HK-2 (cell line): ENCODE data around the gene GREB1L.

ENCODE experiments used
- DNase-seq: peaks from one replicate; pipeline ENCODE4 v3.0.0-alpha.2; 2018; ENCODE audit not compliant: unreplicated experiment

GREB1L gene

DNA sequence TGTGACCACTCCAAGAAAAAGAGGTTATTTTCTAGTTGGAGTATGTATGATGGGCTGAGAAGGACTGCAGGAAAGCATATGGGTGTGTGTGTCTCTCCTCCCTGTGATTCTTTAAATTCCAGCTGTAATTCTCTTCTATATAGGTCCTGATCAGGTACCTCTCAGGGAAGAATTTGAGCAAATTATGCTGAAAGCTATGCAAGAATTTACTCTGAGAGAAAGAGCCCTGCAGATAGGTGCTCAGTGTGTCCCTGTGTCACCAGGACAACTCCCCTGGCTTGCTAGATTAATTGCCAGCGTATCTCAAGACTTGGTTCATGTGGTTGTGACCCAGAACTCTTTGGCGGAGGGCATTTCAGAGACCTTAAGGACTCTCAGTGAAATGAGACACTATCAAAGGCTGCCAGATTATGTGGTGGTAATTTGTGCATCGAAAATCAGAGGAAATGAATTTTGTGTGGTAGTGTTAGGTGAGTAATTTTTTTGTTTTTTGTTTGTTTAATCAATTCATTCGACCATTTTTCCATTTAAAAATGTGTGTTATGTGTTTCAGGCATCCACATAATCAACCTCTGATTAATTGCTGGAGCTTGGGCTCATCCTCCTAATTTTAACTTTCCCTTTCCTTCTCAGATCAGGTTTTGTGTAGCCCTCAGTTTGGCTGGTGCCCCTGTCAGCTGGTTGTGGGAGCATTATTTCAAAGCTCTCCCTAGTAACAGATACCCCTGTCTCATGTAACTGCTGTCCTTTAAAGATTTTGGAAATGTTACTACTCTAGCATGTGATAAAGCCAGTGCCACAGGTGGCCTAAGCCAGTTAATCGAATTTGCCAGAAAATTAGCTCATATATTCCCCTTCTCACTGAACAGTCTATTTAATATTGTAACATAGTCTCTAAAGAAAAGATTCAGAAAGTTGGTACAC is 207.6 kb downstream of the GREB1L start:
- no peak for DNase-seq

DNA sequence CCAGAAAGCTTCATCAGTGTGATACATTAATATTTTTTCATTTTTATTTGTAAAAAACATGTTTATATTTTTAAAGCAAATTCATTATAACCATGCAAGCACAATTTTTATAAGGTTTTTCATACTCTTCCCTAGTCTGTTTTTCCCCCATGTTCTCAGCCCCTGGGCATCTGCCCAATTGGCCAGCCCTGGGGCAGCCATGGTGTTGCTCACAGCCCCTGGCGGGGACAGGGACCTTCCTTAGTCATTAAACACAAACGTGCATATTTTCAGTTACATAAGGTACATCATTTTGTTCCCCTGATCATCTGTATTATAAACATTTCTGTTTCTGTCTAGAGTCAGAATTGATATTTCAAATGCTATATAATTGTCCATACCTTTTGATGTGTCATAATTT is 208.5 kb downstream of the GREB1L start:
- DNase-seq, result no peak

DNA sequence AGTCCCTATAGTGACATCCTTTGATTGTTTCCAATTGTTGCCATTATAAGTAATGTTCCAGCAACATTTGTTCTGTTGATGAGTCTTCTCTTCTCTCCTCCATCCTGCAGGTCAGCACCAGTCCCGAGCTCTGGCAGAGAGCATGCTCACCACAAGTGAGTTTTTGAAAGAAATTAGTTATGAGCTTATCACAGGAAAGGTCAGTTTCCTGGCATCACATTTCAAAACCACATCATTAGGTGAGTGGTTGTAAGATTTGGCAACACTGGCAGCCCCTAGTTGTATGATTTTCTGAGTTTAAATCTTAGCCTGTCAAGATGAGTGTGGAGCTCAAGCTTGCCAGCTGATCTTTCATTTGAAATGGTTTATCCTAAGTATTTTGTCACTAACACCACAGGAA is 208.9 kb downstream of the GREB1L start:
- no peak for DNase-seq

- DNase-seq, result no peak
Observed at GRCh38 chr18:21451851-21452250, 209.8 kb downstream of the GREB1L start.

DNA sequence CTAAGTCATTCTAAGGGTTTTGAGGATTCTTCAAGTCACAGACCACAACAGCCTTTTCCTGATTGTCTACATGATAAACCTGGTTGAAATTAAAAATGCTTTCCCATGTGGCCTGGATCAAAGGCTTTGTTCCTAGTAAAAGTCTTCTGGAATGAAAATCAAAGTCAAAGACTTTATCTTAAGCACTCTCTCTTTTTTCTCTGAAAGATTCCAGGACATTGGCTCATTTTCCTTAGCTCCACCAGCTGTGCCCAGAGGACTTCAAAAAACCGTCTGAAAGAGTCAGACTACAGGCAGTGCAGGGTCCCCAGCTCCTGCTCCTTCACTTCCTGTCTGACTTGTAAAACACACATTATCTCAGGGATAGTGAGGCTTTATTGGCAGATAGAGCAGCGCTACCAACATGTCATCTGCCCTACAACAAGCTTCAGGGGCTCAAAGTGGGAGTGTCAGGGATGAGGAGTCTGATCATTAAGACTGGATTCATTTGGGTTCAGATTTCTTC is 210.3 kb downstream of the GREB1L start:
- DNase-seq, result no peak

DNA sequence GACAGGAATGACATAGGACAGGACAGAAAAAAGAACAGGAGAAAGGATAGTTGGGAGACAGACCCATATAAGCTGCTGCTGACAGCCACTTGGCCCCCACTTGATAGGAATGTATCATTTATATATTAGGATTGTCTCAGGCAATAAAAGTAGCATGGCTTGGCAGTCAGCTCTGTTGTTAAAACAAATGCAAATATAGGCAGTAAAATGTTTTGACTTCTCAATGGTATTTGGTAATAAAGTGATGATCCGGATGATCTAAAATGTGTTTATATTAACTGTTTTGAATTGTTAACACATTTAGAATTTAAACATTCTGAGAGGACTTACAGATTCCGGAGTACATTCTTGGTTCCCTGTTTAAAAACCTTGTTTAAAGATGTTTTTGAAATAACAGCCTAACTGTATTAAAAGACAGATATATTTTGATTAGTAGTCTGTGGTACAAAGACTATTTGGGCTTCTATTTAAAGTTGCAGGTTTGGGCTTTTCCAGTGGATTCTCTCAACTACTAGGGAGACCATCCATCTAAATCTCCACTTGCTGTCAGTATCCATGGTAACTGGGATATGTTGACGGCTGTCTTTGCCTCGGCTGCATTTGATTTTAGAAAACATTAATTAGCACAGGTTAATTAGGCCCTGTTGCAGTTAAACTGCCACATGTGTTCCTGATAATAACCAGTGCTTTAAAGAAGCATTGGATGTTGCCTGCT is 210.9 kb downstream of the GREB1L start:
- DNase-seq, result no peak

GRCh38 chr18:21453511-21453901 is 211.5 kb downstream of the GREB1L start:
- DNase-seq, result peak; percentile 12

DNA sequence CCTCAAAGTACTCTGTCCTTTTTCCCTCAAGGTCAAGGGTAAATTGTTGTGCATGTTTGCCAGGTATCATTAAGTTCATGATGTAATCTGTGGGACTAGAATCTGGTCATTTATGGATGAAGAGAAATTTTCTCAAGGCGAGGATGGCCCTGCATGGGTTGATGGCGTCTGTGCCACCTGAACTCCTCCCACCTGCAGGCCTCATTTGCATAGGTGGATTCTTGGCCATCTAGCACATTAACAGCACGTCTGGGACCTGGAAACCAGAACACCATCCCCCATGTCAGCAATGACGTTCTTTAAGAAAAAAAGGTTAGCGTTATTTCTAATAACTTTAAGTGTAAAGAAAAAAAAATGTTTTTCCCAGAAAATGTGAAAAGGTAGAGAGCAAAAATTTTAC is 212.7 kb downstream of the GREB1L start:
- no peak for DNase-seq

GRCh38 chr18:21456428-21457178 is 214.6 kb downstream of the GREB1L start:
- DNase-seq, result no peak

DNA sequence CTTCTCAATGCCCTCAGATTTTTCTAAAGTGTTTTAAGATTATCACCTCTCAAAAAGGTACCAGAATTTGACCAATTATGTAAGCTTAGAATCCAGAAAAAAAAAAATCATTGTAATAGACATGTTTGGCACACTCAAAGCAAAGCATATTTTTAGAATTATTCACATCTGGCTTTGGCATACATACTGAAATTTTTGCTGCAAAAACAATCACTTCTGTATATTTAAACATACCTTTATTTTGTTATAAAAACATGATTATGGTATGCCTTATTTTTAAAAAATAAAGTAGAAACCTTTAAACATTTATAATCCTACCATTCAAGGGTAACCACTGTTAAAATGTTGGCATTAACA is 215.1 kb downstream of the GREB1L start:
- DNase-seq, result no peak

DNA sequence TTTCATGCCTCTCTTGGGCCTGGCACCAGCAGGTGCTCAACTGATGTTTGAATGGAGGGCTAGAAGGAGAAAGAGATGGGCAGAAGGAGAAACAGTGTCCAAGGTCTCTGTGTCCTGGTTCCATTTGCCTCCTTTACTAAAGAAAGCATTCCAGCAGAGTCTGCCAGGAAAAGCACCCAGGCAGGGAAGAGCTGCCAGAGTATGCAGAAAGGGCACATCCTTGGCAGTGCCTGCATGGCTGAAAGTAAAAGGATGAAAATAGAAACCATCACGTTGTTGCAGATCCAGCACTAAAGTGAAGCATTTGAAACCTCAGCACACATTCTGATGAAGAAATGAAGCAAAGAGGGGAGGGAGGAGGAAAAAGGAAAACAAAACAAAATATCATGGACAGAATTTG is 216.3 kb downstream of the GREB1L start:
- DNase-seq, result no peak

DNA sequence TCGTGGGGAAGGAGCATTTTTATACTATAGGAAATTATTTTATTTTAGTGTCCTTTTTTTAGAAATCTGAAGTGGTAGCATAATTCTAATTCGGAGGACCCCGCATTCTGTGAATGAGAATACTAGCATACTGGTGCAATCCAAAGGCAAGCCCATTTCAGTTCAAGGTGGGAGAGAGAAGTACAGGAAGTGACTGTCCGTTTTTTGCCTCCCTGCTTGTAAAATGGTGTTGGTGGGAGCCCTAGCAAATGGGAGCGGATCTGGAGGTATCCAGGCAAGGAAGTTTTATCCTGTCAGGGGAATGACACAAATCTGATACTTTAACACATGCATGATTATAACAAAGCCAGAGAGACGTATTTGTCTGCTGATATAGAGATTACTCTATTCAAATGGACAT is 216.8 kb downstream of the GREB1L start:
- DNase-seq, result no peak

- DNase-seq, result no peak
Observed at GRCh38 chr18:21459706-21460286, 217.8 kb downstream of the GREB1L start.

DNA sequence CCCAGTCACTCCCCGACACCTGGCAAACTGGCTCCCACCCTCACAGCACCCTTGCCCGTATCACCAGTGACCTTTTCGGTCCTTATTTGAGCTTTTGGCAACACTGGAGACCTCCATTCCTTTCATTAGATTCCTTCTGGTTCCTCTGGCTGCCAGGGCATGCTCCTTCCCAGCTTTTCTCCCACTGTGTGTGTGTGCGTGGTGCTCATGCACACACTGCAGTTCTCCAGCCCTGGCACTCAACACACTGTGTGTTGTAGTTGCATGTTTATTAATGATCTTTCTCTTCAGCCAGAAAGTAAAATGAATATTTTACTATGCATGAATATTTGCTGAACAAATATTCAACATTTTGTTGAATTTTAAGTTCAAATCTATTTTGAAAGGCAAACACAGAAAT is 219.4 kb downstream of the GREB1L start:
- no peak for DNase-seq

DNA sequence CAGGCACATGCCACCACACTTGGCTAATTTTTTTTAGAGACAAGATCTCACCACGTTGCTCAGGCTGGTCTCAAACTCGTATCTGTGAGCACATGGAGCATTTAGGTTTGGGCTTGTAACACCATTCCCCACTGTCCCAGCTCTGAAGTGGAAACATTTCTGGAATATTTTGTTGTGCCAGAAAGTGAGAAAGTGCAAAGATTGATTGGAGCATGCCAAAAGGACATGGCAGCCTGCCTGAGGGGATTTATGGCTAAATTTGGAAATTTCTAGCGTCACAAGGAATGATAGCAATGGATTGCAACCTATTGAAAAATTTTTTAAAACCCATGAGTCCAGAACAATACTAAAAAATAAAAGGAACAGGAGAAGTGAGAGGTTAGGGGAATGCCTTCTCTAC is 221.7 kb downstream of the GREB1L start:
- no peak for DNase-seq

DNA sequence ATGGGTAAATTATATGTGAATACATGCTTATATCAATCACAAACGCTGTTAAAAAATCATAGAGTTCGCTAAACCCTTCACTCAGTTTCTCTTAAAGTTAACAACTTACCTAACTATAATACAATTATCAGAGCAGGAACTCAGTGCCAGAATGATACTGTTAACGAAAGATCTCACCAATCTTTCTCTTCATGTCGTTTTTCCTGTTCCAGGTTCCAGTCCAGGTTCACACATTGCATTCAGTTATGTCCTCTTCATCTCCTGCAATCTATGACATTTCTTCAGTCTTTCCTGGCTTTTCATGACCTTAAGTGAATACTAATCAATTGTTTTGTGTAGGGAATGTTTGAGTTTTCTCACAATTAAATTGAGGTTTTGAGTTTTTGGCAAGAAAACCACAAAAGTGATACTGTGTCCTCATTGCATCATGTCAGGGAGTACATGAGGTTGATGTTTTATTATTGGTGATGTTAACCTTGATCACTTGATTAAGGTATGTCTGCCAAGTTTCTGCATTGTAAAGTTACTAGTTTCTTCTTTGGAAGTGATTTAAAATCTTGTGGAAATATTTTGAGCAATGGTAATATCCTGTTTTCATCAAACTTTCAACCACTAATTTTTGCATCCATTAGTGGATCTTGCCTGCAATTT is 226.6 kb downstream of the GREB1L start:
- DNase-seq, result no peak

- DNase-seq, result no peak
Observed at GRCh38 chr18:21472741-21473140, 230.7 kb downstream of the GREB1L start.

GRCh38 chr18:21474621-21475020 is 232.6 kb downstream of the GREB1L start:
- DNase-seq, result no peak

DNA sequence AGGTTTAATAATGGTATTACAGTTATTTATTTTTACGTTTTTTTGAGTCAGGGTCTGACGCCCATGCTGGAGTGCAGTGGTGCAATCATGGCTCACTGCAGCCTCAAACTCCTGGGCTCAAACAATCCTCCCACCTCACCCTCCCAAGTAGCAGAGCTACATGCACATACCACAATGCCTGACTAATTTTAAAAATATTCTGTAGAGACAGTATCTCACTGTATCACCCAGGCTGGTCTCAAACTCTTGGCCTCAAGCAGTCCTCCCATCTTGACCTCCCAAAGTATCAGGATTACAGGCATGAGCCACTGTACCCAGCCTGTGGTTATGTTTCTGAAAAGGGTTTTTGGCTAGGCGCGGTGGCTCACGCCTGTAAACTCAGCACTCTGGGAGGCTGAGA is 237.7 kb downstream of the GREB1L start:
- no peak for DNase-seq

DNA sequence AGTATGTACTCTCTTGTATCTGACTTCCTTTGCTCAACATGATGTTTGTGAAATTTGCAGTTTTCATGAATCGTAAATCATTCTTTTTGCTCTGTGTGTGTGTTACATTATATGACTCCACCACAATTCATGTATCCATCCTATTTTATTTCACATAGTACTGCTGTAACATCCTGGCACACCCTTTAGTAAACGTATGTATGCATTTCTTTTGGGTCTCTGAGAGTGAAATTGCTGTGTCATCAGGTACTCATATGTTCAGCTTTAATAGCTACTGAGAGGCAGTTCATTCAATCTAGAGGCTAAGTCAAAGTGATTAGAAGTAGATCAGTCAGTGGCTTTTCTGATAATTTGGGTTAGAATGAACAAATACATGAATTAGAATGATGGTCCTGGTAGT is 239.7 kb downstream of the GREB1L start:
- DNase-seq, result no peak

DNA sequence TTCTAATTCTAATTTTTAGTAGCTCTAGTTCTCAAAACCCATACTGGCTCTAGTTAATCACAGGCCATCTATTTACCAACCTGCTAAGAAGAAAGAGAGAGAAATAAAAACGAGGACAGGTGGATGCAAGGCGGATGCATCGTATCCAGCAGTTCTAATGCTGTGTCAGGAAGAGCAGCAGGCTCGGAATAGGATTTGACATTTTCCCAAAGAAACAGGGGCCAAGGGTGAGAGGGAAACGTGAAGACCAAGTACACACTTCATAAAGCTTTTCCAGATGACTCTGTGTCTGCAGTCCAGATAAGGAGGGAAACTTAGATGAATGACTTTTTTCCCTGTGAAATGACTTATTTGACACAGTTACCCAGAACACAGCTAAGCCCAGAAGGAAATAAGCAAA is 241.0 kb downstream of the GREB1L start:
- no peak for DNase-seq
